Measurements from ENCODE around the gene APOC3. TPM values are rescaled to one million over a fixed set of nuclear protein-coding genes. Genes with fewer than 3 reads are reported as not detected.
A peak's percentile ranks its signal among the peaks of the same experiment; 100 is the strongest.

The APOC3 gene
- polyA plus RNA-seq, 1 donor (not counting 4 experiments of a cell fraction or from before 2014, with no cell fraction given) = not detected

DNA sequence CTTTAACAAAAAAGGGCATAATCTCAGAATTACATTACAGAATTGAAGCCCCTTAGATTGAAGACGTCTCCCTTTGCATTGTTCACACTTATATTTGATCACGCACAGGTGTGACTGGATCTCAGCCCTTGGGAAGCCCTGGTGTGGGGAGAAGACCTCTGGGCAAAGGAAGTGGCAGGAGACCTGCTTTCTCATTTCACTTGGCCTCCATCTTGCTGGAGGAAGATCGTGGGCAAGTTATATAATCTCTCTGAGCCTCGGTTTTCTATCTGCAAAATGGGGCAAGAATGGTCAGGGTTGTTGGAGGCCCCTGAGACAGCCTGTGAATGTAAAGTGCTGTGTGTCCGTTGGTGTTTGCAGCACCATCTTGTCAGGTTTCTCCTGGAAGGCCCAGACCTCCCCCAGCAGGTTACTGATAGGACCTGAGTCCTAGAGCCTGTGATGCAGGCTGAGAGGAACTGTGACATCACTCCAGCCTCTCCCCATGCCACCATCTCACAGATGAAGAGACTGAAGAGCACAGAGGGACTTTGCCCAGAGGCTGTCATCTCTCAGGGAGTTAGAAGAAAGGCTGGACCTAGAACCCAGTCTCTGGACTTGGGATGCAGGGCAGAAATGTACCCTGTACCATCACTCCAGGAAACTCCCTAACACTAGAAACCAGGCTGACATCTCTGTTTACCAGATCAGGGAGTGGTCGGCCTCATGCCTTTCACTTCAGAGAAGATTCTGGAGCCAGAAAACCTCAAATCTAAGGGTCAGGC lies 8.8 kb downstream of the APOC3 start:
- Histone ChIP-seq H3K79me2 (ENCODE audit: control insufficient read depth, insufficient read depth, low read length) (no peaks in the 10 kb centered on the region), H3K36me3 (ENCODE audit: control insufficient read depth in 2 of 2, extremely low read depth in 1 of 2, insufficient read depth in 2 of 2, low read length in 2 of 2) (peaks cover 0 to 2% of the 10 kb centered on the region in 2 experiments), H3K9me3 (ENCODE audit: control insufficient read depth, low read depth, low read length) (no peaks in the 10 kb centered on the region), H2AFZ (ENCODE audit: control insufficient read depth, low read length) (no peak overlapping the region), H3K4me1 (ENCODE audit: control insufficient read depth, extremely low read depth, insufficient read depth, low read length) (peaks cover 4% of the 10 kb centered on the region), H3K27ac (ENCODE audit: control insufficient read depth, insufficient read depth, low read length) (no peak overlapping the region), H3K27me3 (ENCODE audit: control insufficient read depth, extremely low read depth, insufficient read depth, low read length) (no peaks in the 10 kb centered on the region), H3K9ac (ENCODE audit: control insufficient read depth, extremely low read depth, insufficient read depth, low read length) (no peak overlapping the region), H3K4me3 (ENCODE audit: control insufficient read depth in 2 of 3, extremely low read depth in 1 of 3, insufficient read depth in 2 of 3, low read depth in 1 of 3, low read length in 3 of 3) (no peak overlapping the region), H3K4me2 (ENCODE audit: control insufficient read depth, extremely low read depth, insufficient read depth, low read depth, low read length) (no peak overlapping the region), H4K20me1 (ENCODE audit: control insufficient read depth, extremely low read depth, insufficient read depth, low read length) (no peaks in the 10 kb centered on the region), H3K9me1 (ENCODE audit: control insufficient read depth, extremely low read depth, insufficient read depth, low read length) (no peaks in the 10 kb centered on the region)
- dilution Hi-C loops (cut with MboI; ENCODE audit: extremely low pct_ligation_motif_present, low sequenced_read_pairs) = no loop called here
- DNase-seq (ENCODE audit: low read depth, low spot score) (no peak), FAIRE-seq (no peak)
- no peak for TF ChIP-seq EZH2 (IDR thresholded peaks at IDR 0.05; ENCODE audit: low read length)
- TF ChIP-seq, protein P1, sequence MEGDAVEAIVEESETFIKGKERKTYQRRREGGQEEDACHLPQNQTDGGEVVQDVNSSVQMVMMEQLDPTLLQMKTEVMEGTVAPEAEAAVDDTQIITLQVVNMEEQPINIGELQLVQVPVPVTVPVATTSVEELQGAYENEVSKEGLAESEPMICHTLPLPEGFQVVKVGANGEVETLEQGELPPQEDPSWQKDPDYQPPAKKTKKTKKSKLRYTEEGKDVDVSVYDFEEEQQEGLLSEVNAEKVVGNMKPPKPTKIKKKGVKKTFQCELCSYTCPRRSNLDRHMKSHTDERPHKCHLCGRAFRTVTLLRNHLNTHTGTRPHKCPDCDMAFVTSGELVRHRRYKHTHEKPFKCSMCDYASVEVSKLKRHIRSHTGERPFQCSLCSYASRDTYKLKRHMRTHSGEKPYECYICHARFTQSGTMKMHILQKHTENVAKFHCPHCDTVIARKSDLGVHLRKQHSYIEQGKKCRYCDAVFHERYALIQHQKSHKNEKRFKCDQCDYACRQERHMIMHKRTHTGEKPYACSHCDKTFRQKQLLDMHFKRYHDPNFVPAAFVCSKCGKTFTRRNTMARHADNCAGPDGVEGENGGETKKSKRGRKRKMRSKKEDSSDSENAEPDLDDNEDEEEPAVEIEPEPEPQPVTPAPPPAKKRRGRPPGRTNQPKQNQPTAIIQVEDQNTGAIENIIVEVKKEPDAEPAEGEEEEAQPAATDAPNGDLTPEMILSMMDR (optimal IDR thresholded peaks at IDR 0.05 in 1 of 3, IDR thresholded peaks at IDR 0.05 in 1 of 3, conservative IDR thresholded peaks at IDR 0.05 in 1 of 3; ENCODE audit: extremely low read depth in 1 of 3, insufficient read depth in 2 of 3, low read length in 3 of 3) = no peak

DNA sequence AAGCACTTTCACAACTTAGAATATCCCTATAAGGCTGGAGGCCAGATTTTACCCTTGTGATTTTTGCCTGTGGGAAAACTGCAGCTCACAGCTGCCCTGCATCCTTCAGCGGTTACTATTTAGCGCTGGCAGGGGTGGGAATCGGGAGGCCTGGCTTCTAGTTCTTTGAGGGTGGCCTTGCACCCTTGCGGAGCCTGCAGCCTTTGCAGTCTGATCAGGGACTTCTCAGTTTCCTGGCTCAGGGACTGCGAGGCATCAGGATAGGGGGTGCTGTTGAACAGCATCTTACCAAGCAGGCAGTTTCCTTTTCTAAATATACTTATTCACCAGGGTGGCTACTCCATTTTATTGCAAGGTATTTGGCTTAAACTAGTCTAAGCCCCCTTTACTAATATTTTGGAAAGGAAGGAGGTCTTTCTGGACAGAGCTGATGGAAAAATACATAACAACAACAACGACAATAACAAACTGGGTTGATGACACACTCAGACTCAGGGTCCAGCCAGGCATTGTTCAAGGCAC lies 10.6 kb downstream of the APOC3 start:
- Histone ChIP-seq H3K9me3 (ENCODE audit: control insufficient read depth, low read depth, low read length) (no peaks in the 10 kb centered on the region), H3K4me3 (ENCODE audit: control insufficient read depth in 2 of 3, extremely low read depth in 1 of 3, insufficient read depth in 2 of 3, low read depth in 1 of 3, low read length in 3 of 3) (no peak overlapping the region), H3K36me3 (ENCODE audit: control insufficient read depth in 2 of 2, extremely low read depth in 1 of 2, insufficient read depth in 2 of 2, low read length in 2 of 2) (peaks cover 7 to 10% of the 10 kb centered on the region in 2 experiments), H3K9ac (ENCODE audit: control insufficient read depth, extremely low read depth, insufficient read depth, low read length) (no peak overlapping the region), H4K20me1 (ENCODE audit: control insufficient read depth, extremely low read depth, insufficient read depth, low read length) (no peaks in the 10 kb centered on the region), H3K9me1 (ENCODE audit: control insufficient read depth, extremely low read depth, insufficient read depth, low read length) (no peaks in the 10 kb centered on the region), H3K4me2 (ENCODE audit: control insufficient read depth, extremely low read depth, insufficient read depth, low read depth, low read length) (no peak overlapping the region), H3K79me2 (ENCODE audit: control insufficient read depth, insufficient read depth, low read length) (no peaks in the 10 kb centered on the region), H2AFZ (ENCODE audit: control insufficient read depth, low read length) (no peak overlapping the region), H3K27ac (ENCODE audit: control insufficient read depth, insufficient read depth, low read length) (no peak overlapping the region), H3K27me3 (ENCODE audit: control insufficient read depth, extremely low read depth, insufficient read depth, low read length) (no peaks in the 10 kb centered on the region), H3K4me1 (ENCODE audit: control insufficient read depth, extremely low read depth, insufficient read depth, low read length) (peaks cover 4% of the 10 kb centered on the region)
- no peak for DNase-seq (ENCODE audit: low read depth, low spot score)
- no peak for FAIRE-seq
- dilution Hi-C loops (cut with MboI; ENCODE audit: extremely low pct_ligation_motif_present, low sequenced_read_pairs) = no loop called here
- TF ChIP-seq, protein P1 (optimal IDR thresholded peaks at IDR 0.05 in 1 of 3, IDR thresholded peaks at IDR 0.05 in 1 of 3, conservative IDR thresholded peaks at IDR 0.05 in 1 of 3; ENCODE audit: extremely low read depth in 1 of 3, insufficient read depth in 2 of 3, low read length in 3 of 3) = peak in 2 of 3 experiments; percentile 15 to 48
- TF ChIP-seq EZH2 (IDR thresholded peaks at IDR 0.05; ENCODE audit: low read length) = no peak

All from keratinocyte (primary cell).